ENCODE data around the gene ANKRD10.

Gene ANKRD10

DNA sequence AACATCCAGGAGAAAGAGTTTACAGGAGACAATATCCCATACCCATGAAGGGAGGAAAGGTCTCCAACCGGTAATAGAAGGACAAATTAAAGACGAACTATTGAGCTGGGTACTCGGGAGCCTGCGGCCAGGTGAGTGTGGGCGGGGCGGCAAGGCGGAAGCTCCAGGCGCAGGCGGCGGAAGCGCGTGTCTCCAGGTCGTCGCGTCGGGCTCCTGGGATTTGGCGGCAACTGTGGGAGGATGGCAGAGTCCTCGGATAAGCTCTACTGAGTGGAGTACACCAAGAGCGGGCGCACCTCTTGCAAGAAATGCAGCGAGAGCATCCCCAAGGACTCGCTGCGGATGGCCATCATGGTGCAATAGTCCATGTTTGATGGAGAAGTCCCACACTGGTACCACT, 21.6 kb upstream of the ANKRD10 start:
- Histone ChIP-seq H3K9me3 (ENCODE audit: control insufficient read depth, insufficient read depth, low read length) (peaks cover 3% of the 10 kb centered on the region; the same call in 1 of the 2 replicates), H3K79me2 (ENCODE audit: control insufficient read depth, low read length) (no peaks in the 10 kb centered on the region), H4K20me1 (ENCODE audit: control insufficient read depth, insufficient read depth, low read depth, low read length) (no peaks in the 10 kb centered on the region), H3K9me2 (replicated peaks; ENCODE audit: control insufficient read depth, low read length) (no peaks in the 10 kb centered on the region), H3K4me3 (ENCODE audit: low read length) (no peak overlapping the region), H3K4me1 (ENCODE audit: control insufficient read depth, low read length) (no peaks in the 10 kb centered on the region), H3F3A (ENCODE audit: control insufficient read depth, insufficient read depth) (no peaks in the 10 kb centered on the region), H3K27me3 (ENCODE audit: control insufficient read depth, low read length) (no peaks in the 10 kb centered on the region; the same call in 1 of the 2 replicates), H3K4me2 (ENCODE audit: low read length) (no peak overlapping the region), H3K36me3 (ENCODE audit: control insufficient read depth, low read length) (no peaks in the 10 kb centered on the region), H3K27ac (ENCODE audit: low read depth, low read length) (no peak overlapping the region)
- TF ChIP-seq, protein P1, sequence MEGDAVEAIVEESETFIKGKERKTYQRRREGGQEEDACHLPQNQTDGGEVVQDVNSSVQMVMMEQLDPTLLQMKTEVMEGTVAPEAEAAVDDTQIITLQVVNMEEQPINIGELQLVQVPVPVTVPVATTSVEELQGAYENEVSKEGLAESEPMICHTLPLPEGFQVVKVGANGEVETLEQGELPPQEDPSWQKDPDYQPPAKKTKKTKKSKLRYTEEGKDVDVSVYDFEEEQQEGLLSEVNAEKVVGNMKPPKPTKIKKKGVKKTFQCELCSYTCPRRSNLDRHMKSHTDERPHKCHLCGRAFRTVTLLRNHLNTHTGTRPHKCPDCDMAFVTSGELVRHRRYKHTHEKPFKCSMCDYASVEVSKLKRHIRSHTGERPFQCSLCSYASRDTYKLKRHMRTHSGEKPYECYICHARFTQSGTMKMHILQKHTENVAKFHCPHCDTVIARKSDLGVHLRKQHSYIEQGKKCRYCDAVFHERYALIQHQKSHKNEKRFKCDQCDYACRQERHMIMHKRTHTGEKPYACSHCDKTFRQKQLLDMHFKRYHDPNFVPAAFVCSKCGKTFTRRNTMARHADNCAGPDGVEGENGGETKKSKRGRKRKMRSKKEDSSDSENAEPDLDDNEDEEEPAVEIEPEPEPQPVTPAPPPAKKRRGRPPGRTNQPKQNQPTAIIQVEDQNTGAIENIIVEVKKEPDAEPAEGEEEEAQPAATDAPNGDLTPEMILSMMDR (IDR thresholded peaks at IDR 0.05; ENCODE audit: low read depth, low read length, poor library complexity, severe bottlenecking) = no peak
- TF ChIP-seq EZH2phosphoT487 (IDR thresholded peaks at IDR 0.05; ENCODE audit: borderline replicate concordance, low read length) = no peak

DNA sequence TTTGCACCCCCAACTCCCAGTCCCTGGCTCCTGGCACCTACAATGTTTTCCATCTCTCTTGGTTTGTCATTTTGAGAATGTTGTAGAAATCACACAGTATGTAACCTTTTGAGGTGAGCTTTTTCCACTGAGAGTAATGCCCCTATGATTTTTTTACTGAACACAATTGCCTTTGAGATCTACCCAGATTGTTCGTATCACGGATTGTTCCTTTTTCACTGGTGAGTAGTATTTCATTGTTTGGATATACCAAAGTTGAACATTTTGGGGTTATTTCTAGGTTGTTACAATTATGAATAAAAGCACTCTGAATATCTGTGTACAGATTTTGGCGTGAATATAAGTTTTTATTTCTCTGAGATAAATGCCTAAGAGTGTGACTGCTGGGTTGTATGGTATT, 17.7 kb upstream of the ANKRD10 start:
- H3K9me2 ChIP-seq (replicated peaks; ENCODE audit: control insufficient read depth, low read length) = no peaks in the 10 kb centered on the region
- no peak overlapping the region for H3K4me2 ChIP-seq (ENCODE audit: low read length)
- no peaks in the 10 kb centered on the region for H3K36me3 ChIP-seq (ENCODE audit: control insufficient read depth, low read length)
- no peaks in the 10 kb centered on the region for H4K20me1 ChIP-seq (ENCODE audit: control insufficient read depth, insufficient read depth, low read depth, low read length)
- no peaks in the 10 kb centered on the region for H3F3A ChIP-seq (ENCODE audit: control insufficient read depth, insufficient read depth)
- H3K4me3 ChIP-seq (ENCODE audit: low read length) = no peak overlapping the region
- no peak overlapping the region for H3K27ac ChIP-seq (ENCODE audit: low read depth, low read length)
- TF ChIP-seq EZH2phosphoT487 (IDR thresholded peaks at IDR 0.05; ENCODE audit: borderline replicate concordance, low read length) = no peak
- TF ChIP-seq, protein P1 (IDR thresholded peaks at IDR 0.05; ENCODE audit: low read depth, low read length, poor library complexity, severe bottlenecking) = no peak
- H3K27me3 ChIP-seq (ENCODE audit: control insufficient read depth, low read length) = peaks cover 8% of the 10 kb centered on the region; the same call in 1 of the 2 replicates
- no peaks in the 10 kb centered on the region for H3K4me1 ChIP-seq (ENCODE audit: control insufficient read depth, low read length)
- H3K9me3 ChIP-seq (ENCODE audit: control insufficient read depth, insufficient read depth, low read length) = peaks cover 3% of the 10 kb centered on the region; the same call in 1 of the 2 replicates
- H3K79me2 ChIP-seq (ENCODE audit: control insufficient read depth, low read length) = no peaks in the 10 kb centered on the region

DNA sequence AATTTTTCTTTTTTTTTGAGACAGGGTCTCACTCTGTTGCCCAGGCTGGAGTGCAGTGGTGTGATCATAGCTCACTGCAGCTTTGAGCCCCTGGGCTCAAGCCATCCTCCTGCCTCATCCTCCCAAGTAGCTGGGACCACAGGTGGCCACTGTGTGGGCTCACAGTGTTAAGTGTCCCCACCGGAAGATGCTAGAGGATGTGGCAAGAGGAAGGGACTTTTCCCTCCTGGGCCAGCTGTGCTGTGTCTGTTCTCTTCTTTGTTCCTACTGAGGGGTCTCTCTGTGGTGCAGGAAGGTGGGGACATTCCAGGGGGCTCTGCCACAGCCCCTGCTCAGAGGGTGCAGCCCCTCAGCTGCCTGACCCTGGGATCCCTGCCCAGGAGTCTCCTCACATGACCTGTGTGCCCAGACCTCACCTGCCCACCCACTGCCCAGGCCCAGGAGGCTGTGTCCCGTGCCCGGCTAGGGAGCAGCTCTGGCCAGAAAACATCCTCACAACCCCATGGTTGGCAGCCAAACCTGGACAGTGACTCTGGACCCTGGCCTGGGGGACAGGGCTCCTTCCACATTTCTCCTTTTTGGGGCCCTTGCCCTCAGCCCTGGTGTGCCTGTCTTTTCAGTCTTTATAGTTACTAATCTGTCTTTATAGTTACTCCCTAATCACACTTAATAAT, 14.4 kb upstream of the ANKRD10 start:
- Histone ChIP-seq H3K36me3 (ENCODE audit: control insufficient read depth, low read length) (no peaks in the 10 kb centered on the region), H3K79me2 (ENCODE audit: control insufficient read depth, low read length) (no peaks in the 10 kb centered on the region), H3K27ac (ENCODE audit: low read depth, low read length) (no peak overlapping the region), H3K4me3 (ENCODE audit: low read length) (no peak overlapping the region), H3K9me2 (replicated peaks; ENCODE audit: control insufficient read depth, low read length) (no peaks in the 10 kb centered on the region), H4K20me1 (ENCODE audit: control insufficient read depth, insufficient read depth, low read depth, low read length) (no peaks in the 10 kb centered on the region), H3F3A (ENCODE audit: control insufficient read depth, insufficient read depth) (no peaks in the 10 kb centered on the region), H3K27me3 (ENCODE audit: control insufficient read depth, low read length) (peaks cover 9% of the 10 kb centered on the region; the same call in 1 of the 2 replicates), H3K9me3 (ENCODE audit: control insufficient read depth, insufficient read depth, low read length) (peaks cover 3% of the 10 kb centered on the region; the same call in 1 of the 2 replicates), H3K4me1 (ENCODE audit: control insufficient read depth, low read length) (no peaks in the 10 kb centered on the region), H3K4me2 (ENCODE audit: low read length) (no peak overlapping the region)
- TF ChIP-seq, protein P1 (IDR thresholded peaks at IDR 0.05; ENCODE audit: low read depth, low read length, poor library complexity, severe bottlenecking) = no peak
- no peak for TF ChIP-seq EZH2phosphoT487 (IDR thresholded peaks at IDR 0.05; ENCODE audit: borderline replicate concordance, low read length)
